Measurements from ENCODE around the gene HMCN2.

- TF ChIP-seq CTCF (conservative IDR thresholded peaks at IDR 0.05): no peak
- no peak for TF ChIP-seq ZFX (IDR thresholded peaks at IDR 0.05)
Observed at GRCh38 chr9:130461731-130462130, 196.2 kb downstream of the HMCN2 start.
